NAMALWA (cell line): ENCODE data around the gene EPG5.
"Not testable (repeated sequence)": the region's sequence is repeated elsewhere in the genome, so short reads cannot be mapped to it uniquely, and the experiment has no call there.

Source experiments
- DNase-seq: peaks from one replicate; pipeline ENCODE4 v3.0.0-alpha.2; 2015; ENCODE audit warnings: low spot score

Gene EPG5

DNA sequence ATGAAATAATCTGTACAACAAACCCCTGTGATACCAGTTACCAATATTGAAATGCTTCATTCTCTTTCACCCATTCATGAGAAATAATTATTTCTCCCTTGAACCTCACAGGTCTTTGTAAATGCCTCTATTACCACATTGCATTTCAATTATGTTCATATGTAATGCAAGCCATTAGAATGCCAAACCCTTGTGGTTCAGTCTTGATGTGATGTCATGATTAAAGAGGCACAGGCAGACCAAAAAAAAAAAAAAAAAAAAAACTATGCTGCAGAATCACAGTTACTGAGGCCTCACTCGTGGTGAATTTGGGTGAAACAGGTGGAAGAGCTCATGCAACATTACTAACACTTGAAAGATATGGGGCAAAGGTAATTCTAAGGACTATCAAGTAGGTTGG, 9.4 kb upstream of the EPG5 start:
- DNase-seq: no peak

DNA sequence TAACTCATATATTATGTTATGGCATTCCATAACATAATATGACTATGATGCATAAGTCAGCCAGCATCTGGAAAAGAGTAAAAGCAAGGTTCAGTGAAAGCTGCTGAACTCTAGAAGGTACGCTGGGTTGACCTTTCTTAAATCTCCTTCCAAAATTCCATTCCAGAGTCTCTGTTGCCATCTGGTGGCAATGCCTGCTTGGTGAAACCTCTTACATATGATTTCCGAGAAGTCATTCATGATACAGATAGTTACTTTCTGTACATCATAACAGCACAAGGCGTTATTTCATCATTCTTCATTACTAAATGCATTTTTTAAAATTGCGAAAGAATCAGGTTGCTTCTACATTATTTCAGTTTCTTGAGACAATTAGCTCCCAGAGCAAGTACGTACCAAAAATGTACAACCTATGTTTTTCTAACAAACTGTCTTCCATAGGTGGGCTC, 7.0 kb upstream of the EPG5 start:
- peak; percentile 84 for DNase-seq

DNA sequence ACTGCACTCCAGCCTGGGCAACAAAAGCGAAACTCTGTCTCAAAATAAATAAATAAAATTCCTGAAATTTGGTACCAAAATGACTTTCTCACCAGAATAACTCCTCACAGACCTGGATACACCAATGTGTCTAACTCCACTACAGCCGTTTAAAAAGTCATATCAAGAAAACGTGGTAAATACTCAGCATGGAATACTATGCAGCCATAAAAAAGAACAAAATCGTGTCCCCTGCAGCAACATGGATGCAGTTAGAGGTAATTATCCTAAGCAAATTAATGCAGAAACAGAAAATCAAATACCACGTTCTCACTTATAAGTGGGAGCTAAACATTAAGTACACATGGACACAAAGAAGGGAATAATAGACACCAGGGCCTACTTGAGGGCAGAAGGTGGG, 2.2 kb downstream of the EPG5 start:
- not testable (repeated sequence) for DNase-seq

DNA sequence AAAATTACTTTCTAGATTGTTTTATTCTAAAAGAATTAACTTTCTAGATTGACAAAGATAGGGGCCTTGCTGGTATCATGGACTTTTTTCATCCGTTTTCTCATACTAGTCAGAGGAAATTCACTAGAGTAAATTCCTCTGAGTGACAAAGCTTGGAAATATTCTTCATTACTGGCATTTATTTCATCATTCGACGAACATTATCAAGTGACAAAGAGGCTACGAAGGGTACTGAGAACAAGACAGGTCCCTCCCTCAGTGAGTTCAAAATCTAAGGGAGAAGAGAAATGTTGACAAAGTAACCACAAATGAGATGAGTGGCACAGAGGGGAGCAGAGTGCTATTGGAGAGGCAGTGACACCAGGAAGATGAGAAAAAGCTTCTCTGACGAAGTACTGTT, 4.3 kb downstream of the EPG5 start:
- no peak for DNase-seq

DNA sequence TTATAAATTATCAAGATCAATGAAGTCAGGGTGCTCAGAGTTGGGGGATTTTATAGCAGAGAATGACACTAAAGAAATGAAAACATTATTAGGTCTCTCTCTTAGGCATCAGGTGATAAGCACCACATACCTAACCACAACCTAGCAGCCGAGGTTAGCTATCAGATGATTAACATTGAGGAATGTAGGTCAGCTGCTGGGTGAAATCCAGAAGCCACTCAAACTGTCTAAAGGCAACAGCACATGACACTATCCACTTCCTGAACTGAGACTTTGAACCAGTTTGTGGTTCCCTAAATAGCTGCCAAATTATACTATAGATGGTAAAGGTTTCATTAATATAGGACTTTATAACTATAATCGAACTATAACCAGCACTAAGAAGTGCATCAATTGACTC, 4.7 kb downstream of the EPG5 start:
- no peak for DNase-seq

DNA sequence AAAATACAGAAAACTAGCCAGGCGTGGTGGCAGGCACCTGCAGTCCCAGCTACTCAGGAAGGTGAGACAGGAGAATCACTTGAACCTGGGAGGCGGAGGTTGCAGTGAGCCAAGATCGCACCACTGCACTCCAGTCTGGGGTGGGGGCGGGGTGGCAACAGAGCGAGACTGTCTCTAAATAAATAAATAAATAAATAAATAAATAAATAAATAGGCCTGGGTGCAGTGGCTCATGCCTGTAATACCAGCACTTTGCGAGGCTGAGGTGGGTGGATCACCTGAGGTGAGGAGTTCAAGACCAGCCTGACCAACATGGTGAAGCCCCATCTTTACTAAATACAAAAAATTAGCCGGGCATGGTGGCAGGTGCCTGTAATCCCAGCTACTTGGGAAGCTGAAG, 7.6 kb downstream of the EPG5 start:
- DNase-seq: not testable (repeated sequence)

DNA sequence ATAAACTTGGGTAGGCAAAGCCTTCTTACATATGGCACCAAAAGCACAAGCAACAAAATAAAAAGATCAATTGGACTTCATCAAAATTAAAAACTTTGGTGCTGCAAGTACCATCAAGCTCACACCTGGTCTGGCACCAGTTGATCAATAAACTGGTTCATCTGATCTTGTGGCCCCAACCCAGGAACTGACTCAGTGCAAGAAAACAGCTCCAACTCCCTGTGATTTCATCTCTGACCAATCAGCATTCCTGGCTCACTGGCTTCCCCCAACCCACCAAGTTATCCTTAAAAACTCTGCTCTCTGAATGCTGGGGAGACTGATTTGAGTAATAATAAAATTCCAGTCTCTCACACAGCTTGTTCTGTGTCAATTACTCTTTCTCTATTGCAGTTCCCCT, 8.4 kb downstream of the EPG5 start:
- DNase-seq: no peak

DNA sequence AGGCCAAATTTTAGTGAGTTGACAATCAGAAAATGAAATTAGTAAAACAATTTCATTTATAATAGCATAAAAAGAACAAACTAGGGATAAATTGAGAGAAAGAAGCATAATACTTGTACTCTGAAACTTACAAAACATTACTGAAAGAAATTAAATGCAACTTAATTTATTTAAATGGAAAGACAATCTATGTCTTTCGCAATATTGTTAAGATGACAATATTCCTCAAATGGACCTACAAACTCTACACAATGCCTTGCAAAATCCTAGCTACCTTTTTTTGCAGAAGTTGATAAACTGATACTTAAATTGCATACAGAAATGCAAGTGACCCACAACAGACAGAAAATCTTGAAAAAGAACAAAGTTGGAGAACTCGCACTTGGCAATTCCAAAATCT, 9.1 kb downstream of the EPG5 start:
- no peak for DNase-seq

DNA sequence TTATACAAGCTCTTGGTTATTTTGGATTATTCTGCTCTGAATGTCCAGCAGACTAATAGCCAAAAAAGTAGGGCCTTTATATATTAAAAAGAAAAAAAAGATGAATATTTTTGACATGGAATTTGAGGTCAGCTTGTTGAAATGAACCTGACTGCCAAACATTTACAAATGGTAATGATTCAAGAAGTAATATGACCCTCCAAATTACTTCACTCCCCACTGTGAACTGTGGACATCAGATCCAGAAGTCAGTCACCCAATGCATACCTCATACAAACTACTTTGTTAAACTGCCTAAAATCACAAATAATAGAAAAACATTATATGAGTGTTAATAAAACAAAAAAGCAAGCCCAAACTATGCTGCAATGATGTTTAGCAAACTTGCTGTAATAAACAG, 10.0 kb downstream of the EPG5 start:
- DNase-seq: no peak

DNA sequence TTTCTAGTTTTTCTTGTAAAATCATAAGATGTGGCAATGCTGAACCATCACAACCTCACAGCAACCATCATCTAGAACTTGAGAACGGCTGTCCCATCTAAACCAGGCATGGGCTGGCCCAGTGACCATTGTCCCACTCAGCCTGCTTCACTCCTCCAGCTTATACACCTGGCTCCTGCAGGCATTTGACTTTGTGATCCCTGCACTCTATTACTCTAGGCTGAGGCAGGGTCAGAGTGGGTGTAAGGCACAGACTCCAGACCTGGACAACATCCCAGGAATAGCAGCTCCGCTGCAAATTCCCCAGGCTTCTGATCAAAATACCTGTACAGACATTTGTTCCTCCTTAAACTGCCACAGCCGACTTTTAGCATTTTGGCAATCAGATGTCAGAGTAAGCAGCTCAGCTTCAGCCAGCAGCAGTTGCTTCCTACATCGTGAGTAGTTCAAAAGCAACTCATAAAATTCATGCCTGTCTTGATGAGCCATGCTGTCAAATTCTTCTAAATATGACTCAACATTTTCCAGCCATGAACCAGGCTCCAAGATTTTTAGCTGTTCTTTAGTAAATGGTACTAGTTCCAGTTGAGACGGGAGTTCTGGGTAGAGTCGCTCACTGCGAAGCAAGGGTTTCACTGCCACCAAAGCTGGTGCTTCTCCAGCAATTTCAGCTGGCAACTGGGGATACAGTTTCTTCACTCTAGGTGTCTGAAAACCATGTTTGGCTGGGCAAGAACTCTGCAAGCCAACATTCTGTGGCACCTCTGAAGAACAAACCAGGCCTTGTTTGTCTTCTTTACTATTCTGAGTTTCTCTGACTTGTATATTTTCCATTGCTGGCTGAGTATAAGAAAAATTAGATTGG, 12.8 kb downstream of the EPG5 start:
- DNase-seq: no peak

DNA sequence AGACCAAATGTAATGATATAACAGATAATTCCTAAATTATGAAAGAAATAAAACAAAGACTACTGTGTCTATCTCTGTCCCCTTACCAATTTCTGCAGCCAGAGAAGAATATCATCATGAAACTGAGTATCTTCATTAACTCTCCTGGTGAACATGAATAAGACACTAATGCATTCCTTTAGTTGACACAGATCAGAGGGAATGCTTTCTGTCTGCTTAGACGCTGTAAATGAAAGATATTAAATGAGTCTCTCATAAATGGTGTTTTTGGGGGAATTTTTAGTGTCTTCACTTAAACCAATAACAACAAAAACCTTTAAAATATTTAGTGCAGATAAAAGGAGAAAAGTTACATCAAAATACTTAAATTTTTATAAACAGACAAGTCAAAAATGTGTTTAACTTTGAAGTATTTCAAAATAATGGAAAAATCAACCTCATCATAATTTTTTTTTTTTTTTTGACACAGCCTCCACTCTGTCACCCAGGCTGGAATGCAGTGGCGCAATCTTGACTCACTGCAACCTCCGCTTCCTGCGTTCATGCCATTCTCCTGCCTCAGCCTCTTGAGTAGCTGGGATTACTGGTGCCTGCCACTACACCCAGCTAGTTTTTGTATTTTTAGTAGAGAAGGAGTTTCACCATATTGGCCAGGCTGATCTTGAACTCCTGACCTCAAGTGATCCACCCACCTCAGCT, 16.0 kb downstream of the EPG5 start:
- no peak for DNase-seq

DNA sequence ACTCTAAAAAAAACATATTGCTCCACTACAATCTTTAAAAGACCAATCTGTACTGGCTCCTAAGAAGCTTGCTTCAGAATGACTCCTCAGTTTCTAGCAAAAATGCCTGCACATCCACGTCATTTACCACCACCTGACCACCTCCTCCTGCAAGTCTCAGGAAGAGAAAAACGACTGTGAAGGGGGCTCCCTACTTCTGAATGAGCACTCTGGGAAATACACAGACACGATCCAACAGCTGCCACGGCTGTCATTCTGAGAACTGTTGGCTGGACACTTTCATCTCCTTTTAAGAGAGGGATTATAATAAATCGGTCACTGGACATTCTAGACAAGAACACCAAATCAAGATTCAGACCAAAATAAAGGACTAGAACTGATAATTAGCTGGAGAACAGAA, 21.5 kb downstream of the EPG5 start:
- DNase-seq: no peak

DNA sequence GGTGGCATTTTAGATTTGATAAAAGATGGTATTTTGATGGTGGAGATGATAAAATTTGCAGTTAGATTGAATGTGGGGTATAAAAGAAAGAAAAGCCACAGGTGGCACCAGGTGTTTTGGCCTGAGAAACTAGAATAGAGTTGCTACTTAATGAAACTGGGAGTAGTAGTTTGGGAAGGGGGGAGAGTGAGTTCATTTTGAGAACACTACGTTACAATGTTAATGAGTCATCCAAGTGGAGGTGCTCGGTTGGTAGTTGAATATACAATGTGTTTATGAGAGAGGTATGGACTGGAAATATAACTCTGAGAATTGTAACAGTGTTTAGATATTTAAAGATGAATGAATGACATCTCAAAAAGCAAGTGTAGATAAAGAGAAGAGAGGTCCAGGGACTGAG, 26.4 kb downstream of the EPG5 start:
- no peak for DNase-seq

DNA sequence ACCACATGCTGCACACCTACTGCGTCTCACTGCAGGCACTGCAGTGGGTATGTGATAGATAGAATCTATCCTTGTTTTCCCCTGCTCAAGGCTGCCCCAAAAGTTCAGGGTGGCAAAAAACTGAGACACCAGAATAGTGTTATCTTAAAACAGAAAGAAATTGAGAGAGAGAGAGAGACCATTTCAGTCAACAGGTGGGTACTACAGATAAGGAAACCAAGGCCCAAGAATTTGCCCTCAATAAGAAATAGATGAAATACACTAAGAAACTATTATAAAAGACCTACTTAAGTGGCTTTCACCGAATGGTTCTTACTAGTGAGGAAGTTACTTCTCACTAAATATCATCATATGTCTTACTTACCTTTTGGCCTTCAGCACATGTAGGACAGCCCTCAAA, 27.9 kb downstream of the EPG5 start:
- no peak for DNase-seq

DNA sequence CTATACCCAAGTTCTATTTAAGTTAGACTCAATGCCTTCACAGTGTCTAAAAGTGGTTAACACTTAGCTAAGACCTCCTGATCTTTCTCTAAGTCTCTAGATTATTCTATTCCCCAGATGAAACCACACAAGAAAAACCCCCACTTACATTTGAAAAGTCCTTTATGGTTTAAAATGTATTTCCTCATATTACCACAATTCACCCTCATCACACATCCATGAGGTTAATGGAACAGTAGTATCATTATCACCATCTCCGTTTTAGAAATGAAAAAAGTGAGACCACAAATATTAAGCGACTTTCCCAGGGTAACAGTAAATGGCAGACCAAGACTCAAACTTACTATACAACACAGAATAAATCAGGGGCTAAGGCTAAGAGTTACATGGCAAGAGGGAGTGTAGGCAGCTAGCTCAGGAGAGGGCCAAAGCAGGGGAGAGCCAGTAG, 28.6 kb downstream of the EPG5 start:
- DNase-seq: no peak

DNA sequence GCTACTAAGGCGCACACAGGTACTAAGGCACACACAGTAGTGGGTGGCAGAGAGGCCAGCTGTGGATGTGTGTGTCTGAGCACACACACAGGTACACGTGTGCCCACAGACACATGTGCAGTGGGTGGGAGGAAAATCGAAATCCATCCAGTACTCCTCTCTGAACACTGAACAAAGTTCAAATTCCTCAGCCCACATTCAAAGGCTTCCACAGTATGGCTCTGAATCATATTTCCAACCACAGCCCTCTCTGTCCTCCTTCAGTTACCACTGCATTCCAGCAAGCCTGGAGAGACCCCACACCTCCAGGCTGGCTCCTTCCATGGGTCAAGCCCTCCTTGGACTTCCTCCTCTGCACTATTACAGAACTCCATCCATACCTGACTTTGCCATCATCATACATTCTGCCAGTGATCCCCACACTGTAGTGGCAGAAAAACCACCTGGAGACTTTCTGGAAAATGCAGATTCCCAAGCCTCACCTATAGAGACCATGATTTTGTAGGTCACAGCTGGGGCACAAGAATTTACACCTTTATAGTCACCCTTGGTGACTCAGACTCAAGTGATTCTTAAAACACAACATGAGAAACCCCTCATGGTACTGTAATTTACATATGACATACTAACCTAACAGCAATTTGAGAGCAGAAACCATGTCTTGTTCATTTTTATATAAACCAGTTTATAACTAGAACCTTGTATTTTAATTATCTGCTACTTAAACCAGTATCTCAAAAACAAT, 31.4 kb downstream of the EPG5 start:
- no peak for DNase-seq

DNA sequence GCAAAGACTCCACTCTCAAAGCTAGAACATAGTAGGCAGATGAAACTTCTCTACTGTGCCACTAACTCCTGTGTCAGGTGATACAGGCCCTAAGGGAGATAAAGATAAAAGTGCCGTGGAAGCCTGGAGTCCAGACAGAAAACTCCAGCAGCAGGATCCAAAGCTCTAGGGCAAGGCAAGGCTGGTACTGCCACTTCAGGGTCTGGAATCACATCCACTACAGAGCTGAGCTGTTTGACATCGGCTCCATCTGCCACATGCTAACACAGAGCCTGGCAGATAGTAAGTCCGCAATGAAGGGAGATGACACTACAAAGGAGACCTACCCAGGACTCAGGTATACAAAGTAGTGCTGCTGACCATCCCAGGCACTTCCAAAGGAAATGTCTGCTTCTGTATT, 34.4 kb downstream of the EPG5 start:
- DNase-seq: no peak

DNA sequence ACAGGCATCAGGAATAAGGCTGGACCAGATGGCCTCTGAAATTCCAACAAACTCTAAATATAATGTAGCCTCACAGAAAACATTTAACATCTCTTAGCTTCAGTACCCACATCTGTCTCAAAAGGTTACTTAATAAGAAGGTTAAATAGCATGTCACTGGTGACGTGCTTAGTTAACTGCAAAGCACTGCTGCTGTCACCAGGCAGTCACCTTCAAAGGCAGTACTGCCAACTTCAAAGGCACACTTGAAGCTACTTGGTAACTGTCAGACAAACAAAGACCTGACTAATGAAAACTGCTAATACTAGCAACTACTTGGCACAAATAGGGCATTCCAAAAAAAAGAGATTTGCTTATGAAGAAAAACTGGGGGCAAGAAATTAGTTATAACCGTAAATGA, 36.2 kb downstream of the EPG5 start:
- no peak for DNase-seq

DNA sequence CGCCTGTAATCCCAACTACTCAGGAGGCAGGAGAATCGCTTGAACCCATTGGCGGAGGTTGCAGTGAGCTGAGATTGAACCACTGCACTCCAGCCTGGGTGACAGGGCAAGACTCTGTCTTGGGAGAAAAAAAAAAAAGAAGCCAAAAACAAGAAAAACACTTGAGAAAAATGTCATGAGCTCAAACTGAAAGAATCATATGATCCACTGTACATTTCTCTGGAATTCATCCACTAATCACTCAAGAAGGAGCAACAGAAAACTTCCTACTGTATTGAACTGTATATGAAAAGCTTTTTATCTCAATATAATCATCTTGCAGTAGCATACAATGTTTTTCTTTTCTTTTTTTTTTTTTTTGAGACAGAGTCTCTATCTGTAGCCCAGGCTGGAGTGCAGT, 40.4 kb downstream of the EPG5 start:
- DNase-seq: no peak

DNA sequence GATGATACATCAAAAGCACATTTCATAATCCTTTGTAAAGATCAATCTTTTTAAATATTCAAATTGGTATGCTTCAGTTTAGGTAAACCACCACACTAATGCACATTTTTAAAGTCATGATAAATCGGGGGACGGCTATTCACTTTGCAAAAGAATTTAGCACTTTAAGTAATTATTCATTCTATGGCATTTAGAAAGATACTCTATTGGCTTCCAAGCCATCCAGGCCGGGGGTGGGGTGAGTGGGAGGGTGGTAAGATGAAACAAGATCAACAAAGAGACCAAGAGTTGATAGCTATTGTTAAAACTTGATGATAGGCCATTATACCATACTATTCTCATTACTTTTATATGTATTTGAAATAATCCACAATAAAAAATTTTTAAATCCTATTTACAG, 41.0 kb downstream of the EPG5 start:
- no peak for DNase-seq

DNA sequence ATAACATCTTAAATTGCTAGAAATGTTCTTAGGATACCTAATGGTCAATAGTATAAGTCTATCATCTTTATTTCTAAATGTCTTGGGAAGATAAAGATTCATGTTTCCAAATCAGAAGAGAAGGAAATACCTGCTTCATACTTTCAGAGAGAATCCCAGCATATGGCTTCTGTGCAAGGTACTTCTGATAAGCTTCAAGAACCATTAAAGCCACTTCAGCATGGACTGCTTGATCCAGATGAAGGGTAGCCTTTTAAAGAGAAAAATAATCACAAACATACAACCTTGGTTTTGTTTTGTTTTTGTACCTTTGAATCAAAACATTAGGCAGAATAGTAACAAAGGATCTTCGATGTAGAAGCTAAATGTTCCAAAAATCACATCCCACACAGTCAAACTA, 44.0 kb downstream of the EPG5 start:
- no peak for DNase-seq

DNA sequence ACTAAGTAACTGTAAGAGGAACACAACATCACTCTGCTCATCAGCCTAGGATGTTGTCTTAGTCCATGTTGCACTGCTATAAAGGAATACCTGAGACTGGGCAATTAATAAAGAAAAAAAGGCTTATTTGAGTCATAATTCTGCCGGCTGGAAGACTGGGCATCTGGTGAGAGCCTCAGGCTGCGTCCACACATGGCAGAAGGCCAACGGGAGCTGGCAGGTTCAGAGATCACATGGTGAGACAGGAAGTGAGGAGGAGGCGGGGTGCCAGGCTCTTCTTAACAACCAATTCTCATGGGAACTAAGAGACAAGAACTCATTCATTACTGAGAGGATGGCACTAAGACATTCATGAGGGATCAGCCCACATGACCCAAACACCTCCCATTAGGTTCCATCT, 46.8 kb downstream of the EPG5 start:
- DNase-seq: no peak

DNA sequence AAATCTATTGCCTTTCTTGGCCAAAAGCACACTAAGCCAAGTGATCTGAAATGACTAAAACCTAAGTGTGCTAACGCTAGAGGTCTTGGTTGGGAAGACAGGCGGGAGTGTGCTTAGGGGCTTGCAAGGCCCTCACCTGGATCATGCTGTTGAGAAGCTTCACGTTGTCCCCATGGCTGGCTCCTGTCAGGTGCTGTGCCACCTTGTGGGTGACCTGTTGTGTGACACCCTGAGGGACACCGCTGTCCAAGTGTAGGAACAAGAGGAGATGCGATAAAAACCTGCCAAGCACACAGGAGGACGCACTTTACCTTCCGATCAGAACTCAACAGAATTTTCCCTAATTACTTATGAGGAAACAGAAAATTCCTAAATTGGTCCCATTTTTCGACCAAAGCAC, 50.8 kb downstream of the EPG5 start:
- peak; percentile 13 for DNase-seq
